Hepatocyte (in vitro differentiated cells): ENCODE data around the gene FAM98A. TPM values are rescaled to one million over a fixed set of nuclear protein-coding genes. Genes with fewer than 3 reads are reported as not detected.

ENCODE experiments used
- DNase-seq: peaks from one replicate; pipeline ENCODE4 v3.0.0-alpha.2; 2016; ENCODE audit warnings: low spot score
- H2AFZ ChIP-seq: fragments of 200-600 bp; sonication (generic); 2 replicates; pipeline ENCODE4 v1.6.0; 2016; ENCODE audit warnings: antibody characterized with exemption, mild to moderate bottlenecking
- H3K27ac ChIP-seq: fragments of 200-600 bp; sonication (generic); 2 replicates; pipeline ENCODE4 v1.5.1; 2016; ENCODE audit warnings: mild to moderate bottlenecking
- H3K27me3 ChIP-seq: fragments of 200-600 bp; sonication (generic); 2 replicates; pipeline ENCODE4 v1.6.1; 2016
- H3K36me3 ChIP-seq: fragments of 200-600 bp; sonication (generic); replicated peaks from 2 replicates; pipeline ENCODE4 v1.5.1; 2016; ENCODE audit warnings: low read depth; ENCODE audit not compliant: insufficient read depth
- H3K4me1 ChIP-seq: fragments of 200-600 bp; sonication (generic); 2 replicates; pipeline ENCODE4 v1.5.1; 2016; ENCODE audit warnings: mild to moderate bottlenecking, moderate library complexity; ENCODE audit not compliant: insufficient read depth
- H3K4me2 ChIP-seq: fragments of 200-600 bp; sonication (generic); 2 replicates; pipeline ENCODE4 v1.6.0; 2016
- H3K4me3 ChIP-seq: fragments of 200-600 bp; sonication (generic); 2 replicates; pipeline ENCODE4 v1.5.1; 2016; ENCODE audit warnings: mild to moderate bottlenecking
- H3K79me2 ChIP-seq: fragments of 200-600 bp; sonication (generic); 2 replicates; pipeline ENCODE4 v1.6.0; 2017; ENCODE audit warnings: mild to moderate bottlenecking
- H3K9me2 ChIP-seq: fragments of 200-600 bp; sonication (generic); replicated peaks from 2 replicates; pipeline ENCODE4 v1.6.0; 2017; ENCODE audit warnings: mild to moderate bottlenecking; ENCODE audit not compliant: insufficient read depth
- H3K9me3 ChIP-seq: fragments of 200-600 bp; sonication (generic); 2 replicates; pipeline ENCODE4 v1.5.1; 2016; ENCODE audit warnings: low read depth, mild to moderate bottlenecking
- H4K20me1 ChIP-seq: fragments of 200-600 bp; sonication (generic); 2 replicates; pipeline ENCODE4 v1.6.0; 2016; ENCODE audit warnings: mild to moderate bottlenecking; ENCODE audit not compliant: insufficient read depth, poor library complexity, severe bottlenecking
- EZH2 ChIP-seq: fragments of 200-600 bp; sonication (generic); IDR thresholded peaks from 2 replicates; pipeline ENCODE4 v1.6.1; 2016; ENCODE audit warnings: antibody characterized with exemption, mild to moderate bottlenecking, borderline replicate concordance
- EZH2phosphoT487 ChIP-seq: fragments of 200-600 bp; sonication (generic); IDR thresholded peaks from one replicate; pipeline ENCODE4 v1.6.1; 2018; ENCODE audit warnings: antibody characterized with exemption, mild to moderate bottlenecking, low read depth, moderate library complexity; ENCODE audit not compliant: unreplicated experiment, severe bottlenecking
- WGBS: methylation state at CpG from one replicate; pipeline ENCODE4 v1.1.6; 2016; ENCODE audit warnings: low lambda C conversion rate; ENCODE audit errors: missing lambda C conversion rate; 5-methylcytosine and 5-hydroxymethylcytosine counted together
- polyA plus RNA-seq: library from polyadenylated mRNA; unstranded; fragments of >200 nt; fragmentation: Nextera tagmentation; extraction: Ambion mirVana; gene quantifications from 2 replicates; pipeline ENCODE4 v1.2.1, GENCODE V29; 2016
- total RNA-seq: library from RNA; depleted of rRNA; stranded (reverse); fragments of >200 nt; gene quantifications from 2 replicates; pipeline ENCODE4 v1.2.3, GENCODE V29; 2014
- TF ChIP-seq, protein P1 (sequence below): fragments of 200-600 bp; sonication (generic); IDR thresholded peaks from 2 replicates; pipeline ENCODE4 v1.5.1; 2016; ENCODE audit warnings: antibody characterized with exemption, mild to moderate bottlenecking; ENCODE audit not compliant: poor library complexity

Gene FAM98A
- total RNA-seq (18.8 and 21.9 TPM in 2 replicates), polyA plus RNA-seq (37.3 and 50.4 TPM in 2 replicates)

DNA sequence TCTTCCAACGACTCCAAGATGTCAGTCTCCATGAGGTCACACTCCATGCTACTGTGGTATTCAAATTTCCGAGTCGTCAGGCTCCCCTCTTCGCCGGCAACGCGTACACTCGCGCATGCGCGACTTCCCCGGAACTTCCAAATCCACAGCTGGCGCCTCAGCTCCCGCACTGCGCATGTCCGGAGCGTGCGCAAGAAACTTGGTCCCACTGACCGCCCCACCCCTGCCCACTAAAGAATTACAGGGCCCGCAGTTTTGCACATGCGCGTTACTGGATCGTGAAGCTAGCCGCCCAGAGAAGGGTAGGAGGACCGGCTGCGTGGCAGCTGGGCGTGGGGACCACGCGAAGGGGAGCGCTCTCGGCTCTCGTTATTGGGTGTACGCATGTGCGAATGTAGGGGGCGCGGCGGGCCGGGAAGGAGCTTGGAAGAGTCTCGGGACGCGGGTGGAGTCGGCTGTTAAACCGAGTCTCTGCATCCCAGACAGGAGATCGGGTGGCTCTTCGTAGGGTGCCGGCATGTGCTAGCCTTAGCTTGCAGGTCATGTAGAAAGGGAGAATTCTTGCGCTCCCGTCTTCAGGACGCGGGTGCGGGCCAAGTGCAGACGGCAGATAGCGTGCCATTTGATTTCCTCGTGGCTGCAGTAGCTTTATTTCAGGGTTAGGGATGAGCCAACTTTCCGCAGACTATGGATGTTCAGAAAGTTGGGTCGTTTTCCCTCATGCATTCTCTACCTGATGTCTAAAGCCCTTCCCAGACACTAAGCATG, at the start of gene FAM98A:
Gene FAM98A, minus strand, starts transcription at position 125 of the 768 bp plus-strand sequence. Its CDS starts 78 bp downstream, at position 47.
- H4K20me1 ChIP-seq = peaks cover 7% of the 10 kb centered on the region
- H3K9me3 ChIP-seq = no peaks in the 10 kb centered on the region
- H3K27me3 ChIP-seq = no peaks in the 10 kb centered on the region
- H3K27ac ChIP-seq = peak within 1 kb of the TSS; percentile 70
- DNase-seq = peak; percentile 100
- H3K79me2 ChIP-seq = peaks cover 43% of the 10 kb centered on the region
- no peaks in the 10 kb centered on the region for H3K9me2 ChIP-seq
- H2AFZ ChIP-seq = peak within 1 kb of the TSS; percentile 60
- peak within 1 kb of the TSS; percentile 95 for H3K4me2 ChIP-seq
- under 1% methylated on average over 56 of the region's 56 CpGs for WGBS
- peaks cover 14% of the 10 kb centered on the region for H3K4me1 ChIP-seq
- peak within 1 kb of the TSS; percentile 32 for H3K4me3 ChIP-seq
- no peaks in the 10 kb centered on the region for H3K36me3 ChIP-seq
- TF ChIP-seq, protein P1, sequence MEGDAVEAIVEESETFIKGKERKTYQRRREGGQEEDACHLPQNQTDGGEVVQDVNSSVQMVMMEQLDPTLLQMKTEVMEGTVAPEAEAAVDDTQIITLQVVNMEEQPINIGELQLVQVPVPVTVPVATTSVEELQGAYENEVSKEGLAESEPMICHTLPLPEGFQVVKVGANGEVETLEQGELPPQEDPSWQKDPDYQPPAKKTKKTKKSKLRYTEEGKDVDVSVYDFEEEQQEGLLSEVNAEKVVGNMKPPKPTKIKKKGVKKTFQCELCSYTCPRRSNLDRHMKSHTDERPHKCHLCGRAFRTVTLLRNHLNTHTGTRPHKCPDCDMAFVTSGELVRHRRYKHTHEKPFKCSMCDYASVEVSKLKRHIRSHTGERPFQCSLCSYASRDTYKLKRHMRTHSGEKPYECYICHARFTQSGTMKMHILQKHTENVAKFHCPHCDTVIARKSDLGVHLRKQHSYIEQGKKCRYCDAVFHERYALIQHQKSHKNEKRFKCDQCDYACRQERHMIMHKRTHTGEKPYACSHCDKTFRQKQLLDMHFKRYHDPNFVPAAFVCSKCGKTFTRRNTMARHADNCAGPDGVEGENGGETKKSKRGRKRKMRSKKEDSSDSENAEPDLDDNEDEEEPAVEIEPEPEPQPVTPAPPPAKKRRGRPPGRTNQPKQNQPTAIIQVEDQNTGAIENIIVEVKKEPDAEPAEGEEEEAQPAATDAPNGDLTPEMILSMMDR = no peak
- TF ChIP-seq EZH2phosphoT487 (no peak), EZH2 (no peak)

DNA sequence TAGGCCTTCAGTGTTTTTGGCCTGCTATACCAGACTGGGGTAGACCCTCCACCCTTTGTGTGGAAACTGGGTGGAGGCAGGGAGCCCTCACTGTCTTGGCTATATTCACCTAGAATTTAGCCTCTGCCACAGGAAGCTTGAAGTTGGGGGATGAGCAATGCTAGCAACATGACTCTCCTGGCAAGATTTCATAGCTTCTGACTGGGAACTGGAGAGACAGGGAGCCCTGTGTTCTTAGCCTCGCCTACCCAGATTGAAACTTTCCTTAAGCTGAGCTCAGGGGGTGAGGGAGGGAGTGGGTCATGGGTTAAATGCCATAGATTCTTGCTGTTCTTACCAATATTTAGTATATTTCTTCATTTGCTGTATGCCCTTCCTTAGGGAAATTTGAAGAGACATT, 46.8 kb upstream of the FAM98A start:
- TF ChIP-seq EZH2 = no peak
- Histone ChIP-seq H3K4me2 (no peak overlapping the region), H4K20me1 (no peaks in the 10 kb centered on the region), H3K27me3 (no peaks in the 10 kb centered on the region), H3K79me2 (no peaks in the 10 kb centered on the region), H3K9me2 (no peaks in the 10 kb centered on the region), H3K27ac (no peak overlapping the region), H2AFZ (no peak overlapping the region), H3K4me1 (no peaks in the 10 kb centered on the region), H3K36me3 (no peaks in the 10 kb centered on the region), H3K4me3 (no peak overlapping the region), H3K9me3 (no peaks in the 10 kb centered on the region)
- WGBS = 79% methylated on average over 1 of the region's 1 CpG
- DNase-seq = no peak

- no peak for TF ChIP-seq EZH2
- TF ChIP-seq EZH2phosphoT487 = no peak
- 92% methylated on average over 2 of the region's 2 CpGs for WGBS
- H3K36me3 ChIP-seq = no peaks in the 10 kb centered on the region
Observed at GRCh38 chr2:33644215-33644614, 45.1 kb upstream of the FAM98A start.

GRCh38 chr2:33636001-33636400, 36.9 kb upstream of the FAM98A start:
- TF ChIP-seq, protein P1 = no peak
- no peak for TF ChIP-seq EZH2
- TF ChIP-seq EZH2phosphoT487 = no peak
- H3K4me1 ChIP-seq = no peaks in the 10 kb centered on the region
- no peaks in the 10 kb centered on the region for H3K36me3 ChIP-seq
- 82% methylated on average over 1 of the region's 1 CpG for WGBS
- no peak for DNase-seq
- H4K20me1 ChIP-seq = no peaks in the 10 kb centered on the region
- no peaks in the 10 kb centered on the region for H3K79me2 ChIP-seq
- no peak overlapping the region for H3K27ac ChIP-seq
- no peaks in the 10 kb centered on the region for H3K27me3 ChIP-seq
- H3K4me2 ChIP-seq = no peak overlapping the region
- H3K9me2 ChIP-seq = no peaks in the 10 kb centered on the region
- no peaks in the 10 kb centered on the region for H3K9me3 ChIP-seq
- no peak overlapping the region for H3K4me3 ChIP-seq
- no peak overlapping the region for H2AFZ ChIP-seq

More at GRCh38 chr2:33644215-33644614, 45.1 kb upstream of the FAM98A start:
- Histone ChIP-seq H3K4me3 (no peak overlapping the region), H2AFZ (no peak overlapping the region), H3K9me3 (no peaks in the 10 kb centered on the region), H3K4me1 (no peaks in the 10 kb centered on the region), H3K27ac (no peak overlapping the region), H3K27me3 (no peaks in the 10 kb centered on the region), H3K4me2 (no peak overlapping the region), H4K20me1 (no peaks in the 10 kb centered on the region), H3K9me2 (no peaks in the 10 kb centered on the region), H3K79me2 (no peaks in the 10 kb centered on the region)
- DNase-seq = no peak
